Measurements from ENCODE around the gene TAOK2. TPM values are rescaled to one million over a fixed set of nuclear protein-coding genes. Genes with fewer than 3 reads are reported as not detected.

TAOK2 gene
- total RNA-seq, 1 experiment from 2014 or later = 56.7 TPM

DNA sequence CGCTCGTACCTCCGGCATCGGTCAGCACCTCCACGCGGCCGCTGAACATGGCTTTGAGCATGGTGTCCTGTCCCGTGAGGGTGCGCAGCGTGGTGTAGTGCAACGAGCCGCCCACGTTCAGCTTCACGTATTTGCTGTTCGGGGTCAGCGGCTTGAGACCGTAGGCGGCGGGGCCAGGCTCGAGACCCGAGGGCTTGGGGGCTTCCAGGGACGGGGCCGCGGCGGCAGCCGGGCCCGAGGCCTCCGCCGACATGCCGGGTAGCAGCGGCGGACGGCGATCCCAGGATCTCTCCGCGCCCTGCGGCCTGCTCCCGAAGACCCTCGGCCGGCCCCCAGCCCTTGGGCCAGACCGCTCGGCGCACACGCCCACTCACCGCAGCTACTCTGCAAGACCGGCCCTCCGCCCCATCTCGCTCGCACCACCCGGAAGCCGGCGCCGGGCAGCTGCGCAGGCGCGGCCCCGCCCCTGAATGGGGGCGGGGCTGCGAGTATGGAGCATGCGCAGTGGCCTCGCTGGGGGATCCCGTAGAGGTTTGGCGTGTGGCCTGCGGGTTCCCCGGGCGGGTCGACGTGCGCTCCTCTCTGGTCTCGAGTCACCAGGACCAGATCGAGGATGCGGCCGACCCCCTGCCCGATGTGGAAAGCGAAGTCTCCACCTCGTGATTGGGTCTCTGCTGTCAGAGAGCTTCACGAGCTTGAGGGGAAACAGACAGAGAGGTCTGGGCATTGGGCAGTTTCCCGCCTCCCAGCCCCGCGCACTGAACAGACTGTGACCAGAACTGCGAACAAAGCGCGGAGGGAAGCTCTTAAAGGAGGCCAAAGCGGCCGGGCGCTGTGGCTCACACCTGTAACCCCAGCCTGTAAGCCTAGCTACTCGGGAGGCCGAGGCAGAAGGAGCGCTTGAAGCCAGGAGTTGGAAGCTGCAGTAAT lies 47.6 kb upstream of the TAOK2 start, which contains the start of gene KCTD13 (continued):
- TF ChIP-seq ATF3 (IDR thresholded peaks at IDR 0.05) = no peak
- TF ChIP-seq YY1 (IDR thresholded peaks at IDR 0.05; ENCODE audit: extremely low read depth, insufficient replicate concordance, low read depth, low read length) = no peak
- no peak for TF ChIP-seq EZH2 (IDR thresholded peaks at IDR 0.05)
- TF ChIP-seq, protein P1, sequence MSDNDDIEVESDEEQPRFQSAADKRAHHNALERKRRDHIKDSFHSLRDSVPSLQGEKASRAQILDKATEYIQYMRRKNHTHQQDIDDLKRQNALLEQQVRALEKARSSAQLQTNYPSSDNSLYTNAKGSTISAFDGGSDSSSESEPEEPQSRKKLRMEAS (IDR thresholded peaks at IDR 0.05) = peak; percentile 54

DNA sequence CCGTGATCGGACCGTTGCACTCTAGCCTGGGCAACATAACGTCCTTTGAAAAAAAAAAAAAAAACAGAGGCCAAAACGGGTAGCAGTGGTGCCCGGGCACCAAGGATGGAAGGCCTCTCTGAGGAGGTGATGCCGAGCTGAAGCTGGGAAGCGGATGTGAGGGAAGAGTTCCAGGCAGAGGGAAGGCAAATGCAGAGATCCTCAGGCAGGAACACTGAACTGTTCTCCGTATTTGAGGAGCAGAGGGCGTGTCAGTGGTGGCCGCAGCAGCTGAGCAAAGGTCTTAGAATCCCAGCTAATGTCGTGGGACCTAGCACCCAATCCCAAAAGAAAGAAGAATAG lies 47.0 kb upstream of the TAOK2 start:
- Histone ChIP-seq H3K27ac (ENCODE audit: low read depth, low read length) (peak overlapping the region; percentile 78), H3K36me3 (ENCODE audit: control insufficient read depth in 1 of 2, insufficient read depth in 2 of 2, low read length in 2 of 2) (peaks cover 8 to 14% of the 10 kb centered on the region in 2 experiments; a peak in 3 of 4 replicates), H3K4me3 (replicated peaks in 1 of 2; ENCODE audit: low read depth in 1 of 2, low read length in 2 of 2) (peak overlapping the region; percentile 60 to 92), H3K4me2 (ENCODE audit: low read length) (peak overlapping the region; percentile 99), H3K9me2 (ENCODE audit: insufficient read depth) (no peaks in the 10 kb centered on the region), H3K4me1 (ENCODE audit: control insufficient read depth in 1 of 2, insufficient read depth in 2 of 2, low read length in 2 of 2) (peaks cover 12 to 23% of the 10 kb centered on the region in 2 experiments), H4K20me1 (ENCODE audit: insufficient read depth) (no peaks in the 10 kb centered on the region), H3K9ac (ENCODE audit: low read length) (peak overlapping the region; percentile 89), H3K27me3 (ENCODE audit: insufficient read depth, low read length) (no peaks in the 10 kb centered on the region), H2AFZ (ENCODE audit: low read depth, low read length, poor library complexity, severe bottlenecking) (no peak overlapping the region), H3K79me2 (ENCODE audit: insufficient read depth, low read length) (peaks cover 43% of the 10 kb centered on the region), H3K9me3 (ENCODE audit: control insufficient read depth in 1 of 2, insufficient read depth in 1 of 2, low read depth in 1 of 2, low read length in 2 of 2) (no peaks in the 10 kb centered on the region)
- ATAC-seq = no peak
- no TSS peak for BruUV-seq (replicated peaks)
- DNase-seq (ENCODE audit: low read depth, low spot score) = no peak
- ChIA-PET RAD21 (ENCODE audit: low non-redundant PET in 1 of 2, low total read pairs in 2 of 2, uncharacterized antibody in 2 of 2, unreplicated experiment in 2 of 2) (interaction anchor here in 1 of 2 experiments (0.7 kb wide), 1 partner anchor 18 kb away, joined by 3 read pairs; no protein-coding TSS in a partner anchor), POLR2A (interaction anchor here (1.3 to 2.5 kb wide), 5 partner anchors 12 to 119 kb away, joined by 4 to 9 read pairs (median 7); partner anchors contain the start of genes ASPHD1, SEZ6L2 and TAOK2), CTCF (interaction anchor here (0.6 to 0.9 kb wide), 2 partner anchors 18 to 71 kb away, joined by 3 read pairs; no protein-coding TSS in a partner anchor)
- TF ChIP-seq EGR1 (IDR thresholded peaks at IDR 0.05; ENCODE audit: low read depth) (no peak), POLR2AphosphoS5 (IDR thresholded peaks at IDR 0.05; ENCODE audit: low read depth, low read length) (no peak), CBX3 (IDR thresholded peaks at IDR 0.05; ENCODE audit: low read depth) (no peak), RAD21 (IDR thresholded peaks at IDR 0.05; ENCODE audit: low read depth) (no peak), ELF1 (IDR thresholded peaks at IDR 0.05; ENCODE audit: borderline replicate concordance, low read depth) (no peak), ZFX (IDR thresholded peaks at IDR 0.05) (no peak), SP1 (IDR thresholded peaks at IDR 0.05; ENCODE audit: low read depth) (no peak), EZH2 (IDR thresholded peaks at IDR 0.05) (no peak)
- TF ChIP-seq, protein P2, sequence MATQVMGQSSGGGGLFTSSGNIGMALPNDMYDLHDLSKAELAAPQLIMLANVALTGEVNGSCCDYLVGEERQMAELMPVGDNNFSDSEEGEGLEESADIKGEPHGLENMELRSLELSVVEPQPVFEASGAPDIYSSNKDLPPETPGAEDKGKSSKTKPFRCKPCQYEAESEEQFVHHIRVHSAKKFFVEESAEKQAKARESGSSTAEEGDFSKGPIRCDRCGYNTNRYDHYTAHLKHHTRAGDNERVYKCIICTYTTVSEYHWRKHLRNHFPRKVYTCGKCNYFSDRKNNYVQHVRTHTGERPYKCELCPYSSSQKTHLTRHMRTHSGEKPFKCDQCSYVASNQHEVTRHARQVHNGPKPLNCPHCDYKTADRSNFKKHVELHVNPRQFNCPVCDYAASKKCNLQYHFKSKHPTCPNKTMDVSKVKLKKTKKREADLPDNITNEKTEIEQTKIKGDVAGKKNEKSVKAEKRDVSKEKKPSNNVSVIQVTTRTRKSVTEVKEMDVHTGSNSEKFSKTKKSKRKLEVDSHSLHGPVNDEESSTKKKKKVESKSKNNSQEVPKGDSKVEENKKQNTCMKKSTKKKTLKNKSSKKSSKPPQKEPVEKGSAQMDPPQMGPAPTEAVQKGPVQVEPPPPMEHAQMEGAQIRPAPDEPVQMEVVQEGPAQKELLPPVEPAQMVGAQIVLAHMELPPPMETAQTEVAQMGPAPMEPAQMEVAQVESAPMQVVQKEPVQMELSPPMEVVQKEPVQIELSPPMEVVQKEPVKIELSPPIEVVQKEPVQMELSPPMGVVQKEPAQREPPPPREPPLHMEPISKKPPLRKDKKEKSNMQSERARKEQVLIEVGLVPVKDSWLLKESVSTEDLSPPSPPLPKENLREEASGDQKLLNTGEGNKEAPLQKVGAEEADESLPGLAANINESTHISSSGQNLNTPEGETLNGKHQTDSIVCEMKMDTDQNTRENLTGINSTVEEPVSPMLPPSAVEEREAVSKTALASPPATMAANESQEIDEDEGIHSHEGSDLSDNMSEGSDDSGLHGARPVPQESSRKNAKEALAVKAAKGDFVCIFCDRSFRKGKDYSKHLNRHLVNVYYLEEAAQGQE (IDR thresholded peaks at IDR 0.05; ENCODE audit: low read depth) = no peak
- intact Hi-C loops (cut with micrococcal nuclease) = loop anchor here (5.0 kb wide), 1 partner anchor 46 kb away; the partner anchor contains the start of gene TAOK2
